22Rv1 (cell line): Measurements from ENCODE around the gene OVCA2.

Experiments used
- CTCF ChIP-seq: fragments of 450-650 bp; IDR thresholded peaks from 2 replicates; pipeline ENCODE4 v1.5.1; 2017; ENCODE audit warnings: mild to moderate bottlenecking
- ZFX ChIP-seq: fragments of 450-650 bp; IDR thresholded peaks from 2 replicates; pipeline ENCODE4 v1.6.1; 2017; ENCODE audit warnings: antibody characterized with exemption, borderline replicate concordance

- TF ChIP-seq CTCF: no peak; the same call in none of the 2 replicates
- no peak for TF ChIP-seq ZFX
Measured at GRCh38 chr17:2050300-2051060, 8.7 kb downstream of the OVCA2 start.
